Fibroblast of villous mesenchyme (primary cell): ENCODE results near the gene RASGRF1. TPM values are rescaled to one million over a fixed set of nuclear protein-coding genes. Genes with fewer than 3 reads are reported as not detected.

Experiments
- DNase-seq: peaks from one replicate; pipeline ENCODE4 v3.0.0-alpha.2; 2010; ENCODE audit warnings: low read depth
- H3K4me3 ChIP-seq: 2 replicates; pipeline ENCODE4 v1.5.1; 2011; ENCODE audit warnings: low read depth, mild to moderate bottlenecking, low read length
- total RNA-seq: library from RNA; depleted of rRNA; stranded (reverse); fragments of >200 nt; gene quantifications from 2 replicates; pipeline ENCODE4 v1.2.3, GENCODE V29; 2012
- TF ChIP-seq, protein P1 (sequence below): IDR thresholded peaks from 2 replicates; pipeline ENCODE4 v1.5.1; 2012; ENCODE audit warnings: low read depth, mild to moderate bottlenecking, low read length; ENCODE audit not compliant: insufficient read depth

Gene RASGRF1
- total RNA-seq, 1 donor = 0.43 TPM

DNA sequence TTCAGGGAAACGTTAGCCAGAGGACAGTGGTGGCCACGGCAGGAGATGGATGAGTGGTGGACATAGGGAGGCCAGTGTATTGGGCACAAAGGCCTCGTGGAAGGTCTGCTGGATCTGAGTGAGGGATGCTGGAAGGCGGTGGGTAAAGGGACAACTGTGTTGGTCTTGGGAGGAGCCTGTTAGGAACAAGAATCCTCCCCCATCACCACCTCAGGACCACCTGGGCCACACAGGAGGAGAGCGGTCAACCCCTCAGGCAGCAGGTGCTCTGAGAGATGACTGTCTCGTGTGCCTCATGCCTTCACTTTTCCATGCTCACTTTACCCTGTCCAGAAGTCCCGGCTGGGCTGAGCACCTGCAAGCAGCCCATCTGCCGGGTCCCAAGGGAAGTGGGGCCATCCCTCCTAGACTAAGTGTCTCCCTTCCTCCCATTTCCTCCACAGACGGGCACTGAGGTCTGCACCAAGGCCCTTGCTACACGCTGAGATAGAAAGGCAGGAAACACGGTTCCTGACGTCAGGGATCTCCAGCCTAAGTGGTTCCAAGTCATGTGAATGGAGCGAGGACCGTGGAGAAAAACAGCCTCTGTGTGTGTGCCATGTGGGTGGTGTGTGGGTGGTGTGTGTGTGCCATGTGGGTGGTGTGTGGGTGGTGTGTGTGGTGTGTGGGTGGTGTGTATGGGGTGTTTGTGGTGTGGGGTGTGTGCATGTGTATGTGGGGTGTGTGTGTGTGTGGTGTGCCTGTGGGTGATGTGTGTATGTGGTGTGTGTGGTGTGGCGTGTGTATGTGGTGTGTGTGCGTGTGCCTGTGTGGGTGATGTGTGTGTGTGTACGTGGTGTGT, 97.9 kb downstream of the RASGRF1 start:
- DNase-seq = no peak
- no peak overlapping the region for H3K4me3 ChIP-seq
- TF ChIP-seq, protein P1, sequence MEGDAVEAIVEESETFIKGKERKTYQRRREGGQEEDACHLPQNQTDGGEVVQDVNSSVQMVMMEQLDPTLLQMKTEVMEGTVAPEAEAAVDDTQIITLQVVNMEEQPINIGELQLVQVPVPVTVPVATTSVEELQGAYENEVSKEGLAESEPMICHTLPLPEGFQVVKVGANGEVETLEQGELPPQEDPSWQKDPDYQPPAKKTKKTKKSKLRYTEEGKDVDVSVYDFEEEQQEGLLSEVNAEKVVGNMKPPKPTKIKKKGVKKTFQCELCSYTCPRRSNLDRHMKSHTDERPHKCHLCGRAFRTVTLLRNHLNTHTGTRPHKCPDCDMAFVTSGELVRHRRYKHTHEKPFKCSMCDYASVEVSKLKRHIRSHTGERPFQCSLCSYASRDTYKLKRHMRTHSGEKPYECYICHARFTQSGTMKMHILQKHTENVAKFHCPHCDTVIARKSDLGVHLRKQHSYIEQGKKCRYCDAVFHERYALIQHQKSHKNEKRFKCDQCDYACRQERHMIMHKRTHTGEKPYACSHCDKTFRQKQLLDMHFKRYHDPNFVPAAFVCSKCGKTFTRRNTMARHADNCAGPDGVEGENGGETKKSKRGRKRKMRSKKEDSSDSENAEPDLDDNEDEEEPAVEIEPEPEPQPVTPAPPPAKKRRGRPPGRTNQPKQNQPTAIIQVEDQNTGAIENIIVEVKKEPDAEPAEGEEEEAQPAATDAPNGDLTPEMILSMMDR = no peak

DNA sequence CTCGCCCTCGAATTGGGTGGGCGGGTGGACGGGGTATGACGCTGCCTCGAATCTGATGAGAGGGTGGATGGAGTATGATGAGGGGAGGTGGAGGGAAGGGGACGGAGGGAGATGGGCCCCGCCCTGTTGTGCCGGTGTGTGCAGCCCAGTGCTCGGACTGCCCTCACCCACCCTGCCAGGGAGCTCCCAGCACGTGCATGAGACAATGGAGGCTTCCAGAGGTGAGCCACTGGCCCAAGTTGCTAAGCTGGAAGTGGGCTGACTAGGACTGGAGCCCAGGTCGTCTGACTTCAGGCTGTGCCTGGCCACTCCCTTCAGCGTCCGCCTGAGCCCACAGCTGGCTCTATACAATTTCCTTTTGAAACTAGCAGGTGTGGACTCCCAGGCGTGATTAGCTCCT, 98.7 kb downstream of the RASGRF1 start:
- DNase-seq = no peak
- no peak overlapping the region for H3K4me3 ChIP-seq
- TF ChIP-seq, protein P1 = no peak

DNA sequence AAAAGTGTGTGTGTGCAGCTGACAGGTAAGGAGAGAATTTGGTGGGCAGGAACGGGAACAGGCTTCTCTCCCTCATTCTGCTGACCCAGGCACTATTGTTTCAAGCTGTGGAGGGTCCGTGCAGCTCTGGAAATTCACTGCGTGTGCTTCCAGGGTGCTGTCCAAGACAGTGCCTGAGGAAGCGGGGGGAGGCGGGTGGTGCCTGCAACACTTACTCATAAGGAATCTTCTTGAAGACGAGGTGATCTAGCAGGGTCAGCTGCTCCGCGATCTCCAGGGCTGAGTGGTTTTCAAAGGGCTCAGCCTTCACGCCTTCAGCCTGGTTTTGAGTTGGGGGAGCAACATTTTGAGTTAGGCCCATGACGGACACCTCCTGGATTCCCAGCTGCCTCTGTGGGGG, 99.1 kb downstream of the RASGRF1 start:
- DNase-seq = peak; percentile 71
- TF ChIP-seq, protein P1 = no peak
- no peak overlapping the region for H3K4me3 ChIP-seq

- no peak for DNase-seq
- TF ChIP-seq, protein P1 = no peak
- no peak overlapping the region for H3K4me3 ChIP-seq
Measured at GRCh38 chr15:78990278-78990677, 100.3 kb downstream of the RASGRF1 start.

DNA sequence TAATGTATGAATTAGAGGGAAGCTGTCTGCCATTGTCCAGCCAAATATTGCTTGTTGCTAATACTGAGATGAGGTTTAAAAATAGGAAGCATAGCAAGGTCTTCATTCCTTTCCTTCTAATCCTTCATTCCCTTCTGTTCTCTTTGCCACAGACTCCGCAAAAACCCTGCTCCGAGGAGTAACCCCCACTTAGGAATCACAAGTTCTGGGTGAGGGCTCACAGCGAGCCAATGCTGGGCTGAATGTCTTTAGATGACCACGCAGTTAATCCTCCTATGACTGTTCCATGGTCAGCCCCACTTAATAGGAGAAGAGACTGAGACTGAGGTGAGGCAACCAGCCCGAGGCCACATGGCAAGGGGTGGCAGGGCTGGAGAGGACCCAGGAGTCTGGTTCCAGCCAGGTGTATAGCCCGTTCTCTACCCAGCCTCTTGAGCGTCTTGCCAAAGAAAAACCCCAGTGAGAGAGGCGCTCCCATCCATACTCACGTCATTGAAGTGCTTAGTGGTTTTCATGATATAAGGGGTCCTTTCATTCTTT, 100.8 kb downstream of the RASGRF1 start:
- TF ChIP-seq, protein P1 = no peak
- no peak overlapping the region for H3K4me3 ChIP-seq
- no peak for DNase-seq

- H3K4me3 ChIP-seq = no peak overlapping the region
- TF ChIP-seq, protein P1 = no peak
- DNase-seq = peak; percentile 99
Measured at GRCh38 chr15:78988361-78988911, 102.1 kb downstream of the RASGRF1 start.
